Activated B cell treated with CpG ODN at 0.5 μM for 24 hours (primary cell): Measurements from ENCODE around the gene PTGR2. TPM values are rescaled to one million over a fixed set of nuclear protein-coding genes. Genes with fewer than 3 reads are reported as not detected.
A peak's percentile ranks its signal among the peaks of the same experiment; 100 is the strongest.
"Not testable (repeated sequence)": the region's sequence is repeated elsewhere in the genome, so short reads cannot be mapped to it uniquely, and the experiment has no call there.

ENCODE experiments used
- ATAC-seq: fragments of 200-7000 bp; cut with Tn5 transposase; one replicate; pipeline ENCODE4 v1.10.0; 2021; ENCODE audit warnings: low read depth, mild to moderate bottlenecking, moderate library complexity
- CTCF ChIA-PET: fragments of 350-600 bp; sonication (Branson Sonifier 250); formaldehyde crosslinking; loops from one replicate; lab custom pipeline; 2021; ENCODE audit warnings: antibody characterized with exemption; lab: Charles Lee
- POLR2A ChIA-PET: fragments of 350-600 bp; sonication (Branson Sonifier 250); formaldehyde crosslinking; loops from one replicate; lab custom pipeline; 2021; ENCODE audit warnings: antibody characterized with exemption; lab: Charles Lee
- DNase-seq: peaks from one replicate; pipeline ENCODE4 v3.0.0; 2022
- H3K27ac Mint-ChIP-seq: one replicate; pipeline ENCODE4 v1.8.0; 2020; ENCODE audit warnings: mixed read lengths
- H3K27me3 Mint-ChIP-seq: one replicate; pipeline ENCODE4 v1.8.0; 2021; ENCODE audit warnings: mixed read lengths
- H3K36me3 Mint-ChIP-seq: one replicate; pipeline ENCODE4 v1.8.0; 2021; ENCODE audit warnings: low read depth, mixed read lengths
- H3K4me1 Mint-ChIP-seq: one replicate; pipeline ENCODE4 v1.8.0; 2021; ENCODE audit warnings: mixed read lengths
- H3K4me3 Mint-ChIP-seq: one replicate; pipeline ENCODE4 v1.8.0; 2020; ENCODE audit warnings: mild to moderate bottlenecking, mixed read lengths
- H3K9me3 Mint-ChIP-seq: one replicate; pipeline ENCODE4 v1.8.0; 2020; ENCODE audit warnings: mixed read lengths
- CTCF ChIP-seq: fragments of 200-600 bp; IDR thresholded peaks from one replicate; pipeline ENCODE4 v1.8.0; 2022; ENCODE audit warnings: antibody characterized with exemption, mild to moderate bottlenecking
- intact Hi-C: fragments of 100-400 bp; cut with micrococcal nuclease; formaldehyde crosslinking; loops from one replicate; pipeline ENCODE4 v1.15.1; 2024
- total RNA-seq: library from RNA; stranded (reverse); gene quantifications from 2 replicates; pipeline ENCODE4 v1.2.3, GENCODE V29; 2022

The PTGR2 gene
- total RNA-seq, 1 donor from 2014 or later: 4.8 TPM

GRCh38 chr14:73829526-73830431, 21.9 kb upstream of the PTGR2 start:
- DNase-seq: no peak
- POLR2A ChIA-PET: interaction anchor here (0.6 to 0.9 kb wide), 5 partner anchors 22 to 1054 kb away, joined by 3 to 6 read pairs (median 4); partner anchors contain the start of genes DNAL1 and PTGR2

DNA sequence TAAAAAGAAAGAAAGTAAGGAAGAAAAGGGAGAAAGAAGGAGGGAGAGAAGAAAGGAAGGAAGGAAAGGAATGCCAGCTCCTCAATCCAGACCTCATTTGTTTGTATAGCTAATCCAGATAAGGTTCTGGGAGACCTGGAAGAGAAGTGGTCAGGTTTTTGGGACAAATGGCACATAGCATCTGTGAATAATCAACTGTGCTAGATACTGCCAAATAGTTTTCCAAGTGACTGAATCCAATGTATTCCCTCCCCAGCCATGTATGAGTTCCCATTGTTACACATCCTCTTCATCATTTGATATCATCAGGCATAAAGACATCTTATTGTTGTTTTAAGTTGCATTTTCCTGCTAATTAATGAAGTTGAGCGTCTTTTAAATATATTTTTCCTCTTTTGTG, 18.6 kb upstream of the PTGR2 start:
- DNase-seq (no peak), ATAC-seq (no peak)
- Mint-ChIP-seq H3K9me3 (no peaks in the 10 kb centered on the region), H3K4me1 (peaks cover 6% of the 10 kb centered on the region), H3K27ac (no peak overlapping the region), H3K36me3 (no peaks in the 10 kb centered on the region), H3K4me3 (no peak overlapping the region), H3K27me3 (no peaks in the 10 kb centered on the region)
- CTCF ChIA-PET: interaction anchor here (1.3 kb wide), 1 partner anchor 101 kb away, joined by 4 read pairs; no protein-coding TSS in a partner anchor
- intact Hi-C loops: no loop called here
- POLR2A ChIA-PET: interaction anchor here (0.6 kb wide), 1 partner anchor 29 kb away, joined by 3 read pairs; no protein-coding TSS in a partner anchor
- no peak for TF ChIP-seq CTCF

More at GRCh38 chr14:73829526-73830431, 21.9 kb upstream of the PTGR2 start:
- H3K27me3 Mint-ChIP-seq: no peaks in the 10 kb centered on the region
- no peaks in the 10 kb centered on the region for H3K9me3 Mint-ChIP-seq
- H3K4me1 Mint-ChIP-seq: peaks cover 6% of the 10 kb centered on the region
- TF ChIP-seq CTCF: no peak
- intact Hi-C loops: loop anchor here (1.0 kb wide), 1 partner anchor 57 kb away; the partner anchor contains the start of gene ZNF410
- no peak overlapping the region for H3K4me3 Mint-ChIP-seq
- ATAC-seq: peak; percentile 63
- no peaks in the 10 kb centered on the region for H3K36me3 Mint-ChIP-seq
- CTCF ChIA-PET: interaction anchor here (9.4 kb wide), 1 partner anchor 101 kb away, joined by 126 read pairs; no protein-coding TSS in a partner anchor
- no peak overlapping the region for H3K27ac Mint-ChIP-seq

- Mint-ChIP-seq H3K4me3 (no peak overlapping the region), H3K27me3 (no peaks in the 10 kb centered on the region), H3K27ac (no peak overlapping the region), H3K4me1 (peaks cover 6% of the 10 kb centered on the region), H3K36me3 (no peaks in the 10 kb centered on the region), H3K9me3 (no peaks in the 10 kb centered on the region)
- no peak for DNase-seq
- intact Hi-C loops: no loop called here
- CTCF ChIA-PET: no interaction called here
- ATAC-seq: no peak
- no peak for TF ChIP-seq CTCF
- POLR2A ChIA-PET: no interaction called here
Measured at GRCh38 chr14:73833530-73834260, 17.9 kb upstream of the PTGR2 start.

DNA sequence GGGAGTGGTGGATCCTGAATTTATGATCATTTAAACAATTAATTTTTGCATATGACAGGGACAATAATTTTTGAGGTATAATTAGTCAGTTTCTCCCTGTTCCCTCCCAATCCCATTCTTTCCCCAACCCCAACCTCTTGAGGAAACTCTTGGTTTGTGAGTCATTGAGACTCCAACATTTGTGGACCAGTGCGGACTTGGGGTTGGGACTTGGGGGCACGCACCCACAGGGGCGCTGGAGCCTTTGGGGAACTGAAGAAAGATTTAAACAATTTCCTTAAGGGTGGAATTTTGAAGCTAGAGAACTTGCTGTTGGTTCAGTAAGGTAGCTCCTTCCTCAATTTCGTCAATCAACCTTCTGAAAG, 17.4 kb upstream of the PTGR2 start:
- Mint-ChIP-seq H3K27me3 (no peaks in the 10 kb centered on the region), H3K27ac (no peak overlapping the region), H3K4me3 (no peak overlapping the region), H3K9me3 (no peaks in the 10 kb centered on the region), H3K36me3 (no peaks in the 10 kb centered on the region), H3K4me1 (peaks cover 6% of the 10 kb centered on the region)
- intact Hi-C loops: no loop called here
- ATAC-seq (no peak), DNase-seq (no peak)
- TF ChIP-seq CTCF: no peak
- POLR2A ChIA-PET: no interaction called here
- CTCF ChIA-PET: no interaction called here

DNA sequence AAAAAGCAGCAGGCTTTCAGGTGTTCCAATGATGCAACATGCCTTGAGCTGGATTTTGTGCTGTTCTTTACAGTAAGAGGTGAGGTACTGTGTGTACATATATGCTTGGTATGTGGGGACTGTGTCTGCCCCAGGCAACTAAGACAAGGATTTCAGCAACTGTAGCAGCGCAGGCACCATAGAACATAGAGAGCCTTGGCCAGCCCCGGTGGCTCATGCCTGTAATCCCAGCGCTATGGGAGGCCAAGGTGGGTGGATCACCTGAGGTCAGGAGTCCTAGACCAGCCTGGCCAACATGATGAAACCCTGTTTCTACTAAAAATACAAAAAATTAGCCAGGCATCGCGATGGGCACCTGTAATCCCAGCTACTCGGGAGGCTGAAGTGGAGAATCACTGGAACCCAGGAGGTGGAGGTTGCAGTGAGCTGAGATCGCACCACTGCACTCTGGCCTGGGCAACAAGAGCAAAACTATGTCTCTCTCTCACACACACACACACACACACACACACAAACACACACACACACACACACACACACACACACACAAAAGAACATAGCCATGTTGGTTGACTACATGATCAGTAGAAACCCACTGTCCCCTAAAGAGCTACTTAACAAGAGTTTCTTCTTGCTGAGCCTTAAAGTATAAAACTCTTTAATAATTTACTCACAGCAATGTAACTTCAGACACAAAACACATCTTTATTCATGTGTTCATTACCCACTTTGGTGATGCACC, 13.2 kb upstream of the PTGR2 start:
- H3K36me3 Mint-ChIP-seq, intact Hi-C loops, H3K4me3 Mint-ChIP-seq, ATAC-seq, H3K27me3 Mint-ChIP-seq, CTCF ChIA-PET, H3K4me1 Mint-ChIP-seq, DNase-seq, H3K9me3 Mint-ChIP-seq, H3K27ac Mint-ChIP-seq: not testable (repeated sequence)
- POLR2A ChIA-PET: interaction anchor here (0.6 kb wide), 1 partner anchor 14 kb away, joined by 3 read pairs; no protein-coding TSS in a partner anchor
